Measurements from ENCODE around the gene TAC3.
"Not testable (repeated sequence)": the region's sequence is repeated elsewhere in the genome, so short reads cannot be mapped to it uniquely, and the experiment has no call there.

Gene TAC3
- total RNA-seq, result 0 to 0.15 (median 0.04) reads per million in 4 donors

DNA sequence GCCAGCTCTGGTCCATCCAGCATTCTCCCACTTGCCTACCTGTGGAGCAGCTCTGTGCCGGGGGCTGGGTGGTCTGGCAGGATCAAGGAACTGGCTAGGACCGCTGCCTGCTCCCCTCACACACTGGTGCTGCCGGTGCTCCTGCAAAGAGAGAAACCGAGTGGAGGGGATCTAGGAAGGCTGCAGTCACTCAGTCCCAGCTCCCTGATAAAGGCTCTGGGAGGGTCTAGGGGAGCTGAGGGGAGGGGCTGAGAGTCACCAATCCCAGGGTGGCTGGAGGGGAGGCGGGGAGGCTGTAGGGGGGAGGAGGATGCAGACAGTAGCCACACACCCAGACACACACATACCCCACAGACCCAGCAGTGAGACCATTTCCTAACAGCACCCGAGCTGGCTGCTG lies at the start of gene TAC3:
TAC3 (minus strand) TSS at position 182 of the 400 bp plus-strand sequence. CDS start 732 bp downstream, outside the sequence.
- no peak for DNase-seq

DNA sequence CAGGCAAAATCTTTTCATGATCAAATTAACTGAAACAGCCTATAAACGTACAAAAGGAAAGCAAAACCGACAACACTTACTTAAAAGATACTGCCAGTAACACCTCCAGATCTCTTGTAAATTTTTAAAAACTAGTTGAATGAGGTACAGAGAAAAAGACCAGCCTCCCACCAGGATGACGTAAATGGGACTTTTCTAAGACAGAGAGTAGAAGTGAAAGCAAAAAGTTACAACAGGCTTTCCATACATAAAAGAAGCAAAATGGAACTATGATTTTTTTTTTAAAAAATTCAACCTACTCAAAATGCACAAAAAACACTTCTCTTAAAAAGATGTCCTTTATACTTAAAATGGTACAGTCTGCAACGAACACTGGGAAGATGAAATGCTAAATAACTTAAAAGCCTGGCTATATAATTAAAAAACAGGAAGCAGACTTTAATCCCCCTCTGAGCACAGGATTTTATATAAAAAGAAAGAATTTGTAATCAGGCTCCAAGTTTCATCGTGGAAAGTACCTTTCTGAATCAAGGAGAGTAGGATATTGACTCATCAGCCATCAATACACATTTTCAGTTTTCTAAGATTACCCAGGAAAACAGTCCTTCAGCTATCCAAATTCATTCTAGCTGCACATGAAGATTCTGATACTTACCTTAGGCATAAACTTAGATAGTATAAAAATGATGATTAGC lies 47.8 kb upstream of the TAC3 start:
- peak in 4 of 5 donors; percentile 38 to 84 (median 46) for DNase-seq

DNA sequence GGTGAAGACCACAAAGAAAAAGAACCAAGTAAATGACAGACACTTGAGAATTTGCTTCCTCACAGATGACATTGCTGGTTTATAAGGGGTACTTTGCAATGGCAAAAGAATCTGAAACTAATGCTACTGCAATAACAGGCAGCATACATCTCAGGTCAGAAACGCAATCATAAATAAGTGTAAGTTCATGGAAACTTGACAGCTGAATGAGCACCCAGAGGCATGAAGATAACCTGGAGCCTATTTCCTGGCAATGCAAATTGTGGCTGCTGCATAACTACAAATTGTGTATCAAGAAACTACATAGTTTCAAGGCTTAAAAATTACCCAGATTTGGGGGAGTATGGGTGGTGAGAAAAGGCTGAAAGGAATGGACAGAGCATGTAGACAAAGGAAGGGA lies 42.1 kb upstream of the TAC3 start:
- DNase-seq, result no peak

DNA sequence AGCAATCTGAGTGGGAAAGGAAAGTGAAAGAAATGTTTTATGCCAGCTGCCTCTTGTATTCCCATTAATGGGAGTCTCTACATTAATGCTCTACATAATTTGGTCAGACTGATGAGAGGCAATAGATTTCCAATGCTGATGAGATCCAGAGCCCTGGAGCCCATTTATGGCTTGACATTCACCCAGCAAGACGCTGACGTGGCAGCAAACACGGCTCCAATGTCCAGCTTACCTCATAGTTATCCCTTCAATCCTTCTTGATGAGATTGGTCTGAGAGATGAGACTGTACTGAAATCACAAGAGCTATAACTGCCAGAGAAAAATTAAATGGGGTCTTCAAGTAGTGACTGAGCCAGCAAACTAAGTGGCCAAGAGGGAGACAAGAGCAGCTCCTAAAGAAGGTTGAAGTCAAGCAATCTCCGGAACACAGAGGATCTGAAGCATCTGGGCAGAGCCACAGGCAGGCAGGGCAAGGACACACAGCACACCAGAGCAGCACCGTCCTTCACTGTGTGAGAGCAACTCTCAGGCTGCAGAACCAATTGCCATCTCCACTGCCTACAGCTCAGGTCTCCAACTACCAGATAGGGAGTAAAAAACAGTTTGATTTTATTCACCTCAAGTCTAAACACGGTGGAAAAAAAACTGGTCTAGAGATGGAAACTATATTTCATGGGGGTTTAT lies 40.9 kb upstream of the TAC3 start:
- DNase-seq, result no peak

DNA sequence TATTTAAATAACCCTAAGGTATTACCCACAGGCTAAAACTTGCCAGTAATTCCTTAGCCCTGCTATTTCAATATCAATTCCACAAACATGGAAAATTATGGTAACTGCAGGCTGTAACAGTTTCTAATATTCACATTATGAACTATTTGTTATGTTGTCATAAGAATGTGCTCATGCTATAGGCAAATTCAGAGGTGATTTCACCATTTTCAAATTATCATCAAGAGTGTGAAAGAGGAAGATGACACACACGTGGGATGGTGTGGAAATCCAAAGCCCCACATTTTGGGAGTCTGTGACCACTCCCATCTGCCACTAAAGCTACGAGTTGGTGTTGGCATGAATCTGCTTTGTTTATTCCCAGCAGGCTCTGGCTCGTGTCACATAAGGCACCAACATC lies 39.5 kb upstream of the TAC3 start:
- no peak for DNase-seq

DNA sequence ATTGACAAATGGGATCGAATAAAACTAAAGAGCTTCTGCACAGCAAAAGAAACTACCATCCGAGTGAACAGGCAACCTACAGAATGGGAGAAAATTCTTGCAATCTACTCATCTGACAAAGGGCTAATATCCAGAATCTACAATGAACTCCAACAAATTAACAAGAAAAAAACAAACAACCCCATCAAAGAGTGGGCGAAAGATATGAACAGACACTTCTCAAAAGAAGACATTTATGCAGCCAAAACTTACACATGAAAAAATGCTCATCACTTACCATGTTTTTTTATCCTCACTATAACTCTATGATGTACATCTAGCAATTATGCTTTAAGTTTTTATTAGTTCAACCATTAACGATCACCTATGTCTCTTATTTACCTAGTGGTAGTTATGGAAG lies 37.6 kb upstream of the TAC3 start:
- DNase-seq, result not testable (repeated sequence)

DNA sequence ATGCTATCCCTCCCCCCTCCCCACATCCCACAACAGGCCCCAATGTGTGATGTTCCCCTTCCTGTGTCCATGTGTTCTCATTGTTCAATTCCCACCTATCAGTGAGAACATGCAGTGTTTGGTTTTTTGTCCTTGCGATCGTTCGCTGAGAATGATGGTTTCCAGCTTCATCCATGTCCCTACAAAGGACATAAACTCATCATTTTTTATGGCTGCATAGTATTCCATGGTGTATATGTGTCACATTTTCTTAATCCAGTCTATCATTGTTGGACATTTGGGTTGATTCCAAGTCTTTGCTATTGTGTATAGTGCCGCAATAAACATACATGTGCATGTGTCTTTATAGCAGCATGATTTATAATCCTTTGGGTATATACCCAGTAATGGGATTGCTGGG lies 36.8 kb upstream of the TAC3 start:
- not testable (repeated sequence) for DNase-seq

DNA sequence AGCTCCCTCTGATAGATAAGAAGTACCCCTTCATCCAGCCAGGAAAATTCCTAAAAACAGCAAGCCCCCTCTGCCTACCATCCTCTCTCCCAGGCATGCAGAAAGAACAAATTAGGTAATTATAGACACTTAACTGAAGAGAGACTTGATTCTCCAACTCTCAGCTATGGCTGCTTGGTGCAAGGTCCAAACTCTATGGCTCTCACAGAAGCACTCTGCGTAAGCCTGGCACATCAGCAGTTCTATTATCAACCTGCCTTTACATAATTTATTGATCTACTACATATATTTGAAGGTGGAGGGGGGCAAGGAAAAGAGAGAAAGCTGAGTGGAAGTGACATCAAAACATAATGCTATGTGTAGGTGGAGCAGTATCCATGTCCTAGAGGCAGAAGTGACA lies 34.7 kb upstream of the TAC3 start:
- no peak for DNase-seq

DNA sequence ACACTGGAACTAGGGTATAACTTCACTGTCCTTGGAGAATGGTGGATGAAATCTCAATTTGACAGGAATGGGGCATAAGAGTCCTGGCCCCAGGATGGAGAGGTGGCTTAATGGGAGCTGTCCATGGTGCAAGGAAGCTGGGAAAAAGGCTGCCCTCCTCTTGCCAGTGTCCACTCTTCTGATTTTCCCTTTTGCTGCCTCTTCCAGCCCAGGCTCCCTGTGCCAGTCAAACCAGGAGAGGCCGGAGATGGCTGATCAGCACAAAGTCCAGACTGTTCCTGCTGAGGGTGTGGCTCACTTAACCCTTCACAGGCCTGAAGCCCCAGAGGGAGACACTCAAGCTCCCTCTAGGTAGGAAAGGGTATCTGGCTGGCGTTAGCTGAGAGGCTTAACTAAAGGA lies 33.6 kb upstream of the TAC3 start, which contains the start of gene MYO1A:
MYO1A (minus strand) TSS at position 240 of the 400 bp plus-strand sequence. CDS start 1,806 bp downstream, outside the sequence.
- no peak for DNase-seq

DNA sequence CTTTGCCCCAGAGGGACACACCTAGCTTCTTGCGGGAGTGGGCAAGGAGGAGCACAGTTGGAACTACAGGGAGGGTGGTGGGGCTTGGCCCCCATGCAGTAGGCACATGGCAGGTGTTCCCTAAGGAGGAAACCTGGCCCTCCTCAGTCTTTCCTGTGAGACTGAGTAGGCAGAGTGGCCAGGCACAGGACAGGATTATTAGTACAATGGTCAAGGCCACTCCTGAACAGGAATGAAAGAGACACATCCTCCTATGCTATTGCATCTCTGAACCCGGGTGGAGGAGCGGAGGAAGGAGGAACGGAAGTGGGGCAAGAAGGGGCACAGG lies 32.8 kb upstream of the TAC3 start:
- DNase-seq, result no peak

DNA sequence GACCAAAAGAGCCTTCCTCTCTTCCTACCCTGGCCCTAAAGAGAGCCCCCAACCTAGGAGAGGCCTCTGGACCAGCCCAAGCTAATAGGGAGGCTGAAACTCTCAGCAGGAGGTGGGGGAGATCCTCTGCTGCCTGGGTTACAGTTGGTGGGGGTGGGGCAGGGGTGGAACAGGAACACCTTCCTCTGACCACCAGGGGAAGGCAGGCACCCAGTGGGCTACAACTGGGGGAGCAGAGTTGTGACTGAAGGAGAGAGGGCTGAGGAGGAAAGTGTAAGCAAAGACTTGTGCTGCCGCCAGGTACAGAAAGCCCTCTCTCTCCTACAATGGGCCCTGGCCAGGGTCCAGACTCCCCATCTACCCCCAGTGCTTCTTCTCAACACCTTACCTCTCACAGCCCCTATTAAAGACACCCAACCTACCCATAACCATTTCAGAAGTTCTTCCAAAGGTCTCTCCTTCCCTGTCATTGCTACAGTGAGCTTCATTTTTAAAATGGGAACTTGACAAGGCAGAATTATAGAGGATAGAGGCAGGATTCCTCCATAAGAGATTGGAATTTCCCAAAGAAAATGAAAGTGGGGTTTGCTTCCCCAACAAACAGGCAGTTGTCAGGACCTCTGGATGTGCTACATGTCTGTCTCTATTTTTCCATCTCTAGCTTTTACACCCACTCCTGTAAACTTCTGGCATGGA lies 32.2 kb upstream of the TAC3 start:
- DNase-seq, result no peak

DNA sequence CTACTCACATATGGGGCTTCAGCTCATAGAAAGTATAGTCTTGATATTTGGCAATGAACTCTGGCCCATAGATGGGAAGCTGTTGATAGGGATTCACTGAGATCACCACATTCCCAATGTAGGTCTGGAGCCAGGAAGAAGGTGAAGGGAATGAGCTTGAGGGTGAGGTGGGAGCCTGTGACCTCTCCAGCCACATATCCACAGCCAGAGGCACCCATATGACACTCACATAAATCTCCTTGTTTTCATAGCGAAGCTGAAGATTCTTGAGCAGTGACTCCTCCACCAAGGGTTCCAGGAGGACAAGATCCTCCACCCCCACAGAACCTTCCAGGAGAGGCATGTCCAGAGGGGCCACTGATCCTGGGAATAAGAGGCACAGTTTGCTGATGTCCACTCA lies 31.7 kb upstream of the TAC3 start:
- DNase-seq, result no peak

DNA sequence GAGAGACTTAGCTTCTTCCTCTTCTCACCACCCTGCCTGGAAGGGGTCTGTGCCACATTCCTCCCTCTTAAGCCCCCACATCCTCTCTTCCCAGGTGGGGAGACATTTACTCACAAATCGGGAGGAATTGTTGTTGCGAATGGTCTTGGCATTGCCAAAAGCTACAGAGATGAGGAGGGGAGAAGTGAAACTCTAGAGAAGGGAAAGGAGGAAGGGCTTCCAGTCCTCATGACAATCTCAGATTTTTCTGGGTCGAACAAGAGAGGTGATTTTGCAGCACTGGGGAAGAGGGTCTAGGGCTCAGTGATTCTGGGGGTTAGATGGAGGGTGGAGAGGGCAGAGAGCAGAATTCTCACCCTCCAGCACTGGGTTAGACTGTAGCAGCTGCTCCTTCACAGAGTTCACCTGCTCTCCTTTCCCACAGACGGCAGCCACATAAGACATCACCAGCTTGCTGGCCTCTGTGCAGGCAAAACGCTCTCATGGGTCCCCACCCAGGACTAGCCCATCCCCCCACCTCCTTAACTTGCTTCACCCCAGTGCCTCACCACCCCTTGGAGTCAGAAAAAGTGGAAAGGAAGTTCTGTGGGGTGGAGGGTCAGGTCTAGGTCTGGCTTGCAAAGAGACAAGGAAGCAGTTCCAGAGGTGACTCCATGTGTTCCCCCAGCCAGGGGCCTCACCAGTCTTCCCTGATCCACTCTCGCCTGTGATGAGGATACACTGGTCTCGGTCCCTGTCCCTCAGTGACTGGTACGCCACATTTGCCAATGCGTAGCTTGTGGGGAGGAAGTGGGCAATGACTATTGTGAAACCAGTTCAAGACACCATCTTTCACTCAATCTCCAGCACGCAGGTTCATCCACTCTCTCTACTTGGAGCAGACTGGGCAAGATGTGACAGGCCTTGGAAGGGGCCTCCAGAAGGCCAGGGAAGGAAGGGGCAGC lies 30.9 kb upstream of the TAC3 start:
- DNase-seq, result peak in 1 of 5 donors; percentile 81

DNA sequence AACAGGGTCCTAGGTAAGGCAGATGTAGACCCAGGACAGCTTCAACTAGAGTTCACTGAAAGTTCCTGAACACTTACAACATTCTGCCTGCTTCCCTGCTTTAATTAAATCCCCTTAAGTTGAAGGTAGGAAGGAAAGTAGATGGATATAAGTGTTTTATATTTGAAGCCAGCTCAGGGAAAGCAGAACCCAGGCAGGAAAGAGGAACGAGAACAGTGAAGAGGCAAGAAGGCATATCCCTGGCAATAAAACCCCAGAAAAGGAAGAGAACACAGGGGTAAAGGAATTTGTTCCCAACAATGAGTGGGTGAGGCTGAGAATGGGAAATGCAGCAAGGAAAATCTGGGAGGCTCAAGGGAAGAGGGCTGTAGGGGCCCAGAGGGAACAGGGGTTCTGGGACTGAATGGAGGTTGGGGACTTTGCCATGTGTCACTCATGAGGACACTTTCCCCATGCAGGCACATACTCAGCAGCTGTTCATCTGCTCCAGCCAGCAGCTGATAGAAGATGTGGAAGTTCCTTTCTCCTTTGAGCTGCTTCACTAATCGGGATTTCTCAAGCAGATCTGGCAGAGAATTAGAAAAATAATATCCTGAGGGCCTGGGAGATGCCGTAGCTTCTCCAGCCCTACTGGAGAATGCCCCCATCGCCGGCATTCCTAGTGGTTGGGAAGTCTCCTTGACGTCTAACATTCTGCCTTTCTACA lies 29.9 kb upstream of the TAC3 start:
- DNase-seq, result no peak

DNA sequence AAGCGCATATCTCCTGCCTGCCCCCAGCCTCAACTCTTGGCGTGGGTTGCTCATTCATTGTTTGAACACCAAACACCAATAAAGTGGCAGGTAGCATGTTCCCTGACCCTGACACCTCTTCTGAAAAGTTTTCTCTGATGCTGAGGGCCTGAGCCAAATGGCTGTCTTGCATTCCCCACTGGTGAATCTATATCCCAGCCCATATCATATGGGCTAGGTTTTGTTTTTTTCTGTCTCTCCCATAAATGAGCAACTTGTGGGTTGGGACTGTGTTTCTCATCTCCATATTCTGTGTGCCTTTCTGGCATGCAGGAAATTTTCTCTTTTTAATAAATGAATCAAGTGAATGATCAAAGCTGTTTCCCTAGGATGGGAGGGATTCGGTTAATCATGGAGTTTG lies 28.6 kb upstream of the TAC3 start:
- no peak for DNase-seq

DNA sequence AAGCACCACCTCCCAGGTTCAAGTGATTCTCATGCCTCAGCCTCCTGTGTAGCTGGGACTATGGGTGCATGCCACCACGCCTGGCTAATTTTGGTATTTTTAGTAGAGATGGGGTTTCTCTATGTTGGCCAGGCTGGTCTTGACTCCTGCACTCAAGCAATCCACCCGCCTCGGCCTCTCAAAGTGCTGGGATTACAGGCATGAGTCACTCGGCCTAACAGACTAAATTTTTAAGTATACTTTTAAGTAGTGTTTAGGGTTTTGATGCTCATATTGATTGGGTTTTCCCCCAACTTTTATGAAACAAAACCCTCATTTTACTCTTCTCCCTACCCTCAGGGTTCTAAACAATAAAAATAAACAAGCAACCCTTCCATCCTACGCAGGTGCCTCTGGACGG lies 28.1 kb upstream of the TAC3 start:
- no peak for DNase-seq

DNA sequence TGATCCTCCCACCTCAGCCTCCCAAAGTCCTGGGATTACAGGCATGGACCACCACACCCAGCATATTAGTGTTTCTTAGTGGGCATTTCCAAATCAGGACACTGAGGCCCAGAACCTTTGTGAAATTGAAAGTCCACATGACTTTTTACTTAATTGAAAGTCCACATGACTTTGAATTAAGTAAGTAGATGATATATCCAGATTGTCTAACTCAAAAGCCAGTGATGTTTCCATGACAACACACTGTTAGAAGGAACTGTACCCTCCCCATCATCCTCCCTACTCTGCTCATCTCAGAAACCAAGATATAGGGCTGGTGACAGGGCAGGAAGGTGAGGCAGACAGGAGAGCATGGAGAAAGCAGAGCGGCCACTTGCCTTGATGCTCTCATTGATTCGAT lies 26.4 kb upstream of the TAC3 start:
- no peak for DNase-seq

DNA sequence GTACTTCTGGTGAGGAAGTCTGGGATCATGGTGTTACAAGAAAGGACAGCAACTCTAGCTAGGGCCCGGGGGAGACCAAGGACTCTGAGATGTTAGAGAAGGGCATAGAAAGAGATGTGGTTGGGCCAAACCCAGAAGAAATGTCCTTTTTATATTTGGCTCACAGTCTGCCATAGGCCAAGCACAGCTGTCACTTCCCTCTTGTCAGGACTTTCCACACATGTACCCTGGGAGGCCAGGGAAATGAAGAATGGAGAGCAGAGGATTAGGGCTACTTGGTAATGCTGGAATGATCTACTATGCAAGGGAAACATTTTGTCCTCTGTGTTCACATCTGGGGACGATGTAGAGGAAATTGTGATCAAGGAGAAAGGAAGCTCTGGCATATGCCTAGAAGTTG lies 24.4 kb upstream of the TAC3 start:
- DNase-seq, result no peak

DNA sequence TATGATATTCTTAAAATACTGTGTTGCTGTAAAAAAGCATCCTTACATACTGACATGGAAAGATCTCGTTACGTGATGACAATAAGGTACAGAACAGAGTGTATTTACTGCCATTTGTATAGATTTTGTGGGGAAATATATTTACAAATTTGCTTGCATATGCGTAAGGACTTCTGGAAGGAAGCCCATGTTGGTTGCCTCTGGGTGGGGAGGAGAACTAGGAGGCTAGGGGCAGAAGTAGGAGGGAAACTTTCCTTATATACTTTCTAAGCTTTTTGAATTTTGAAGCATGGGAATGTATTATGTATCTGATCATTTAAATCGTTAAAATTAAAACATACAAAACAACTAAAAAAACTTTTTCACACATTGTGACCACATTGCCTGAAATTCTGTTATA lies 23.9 kb upstream of the TAC3 start:
- DNase-seq, result no peak

DNA sequence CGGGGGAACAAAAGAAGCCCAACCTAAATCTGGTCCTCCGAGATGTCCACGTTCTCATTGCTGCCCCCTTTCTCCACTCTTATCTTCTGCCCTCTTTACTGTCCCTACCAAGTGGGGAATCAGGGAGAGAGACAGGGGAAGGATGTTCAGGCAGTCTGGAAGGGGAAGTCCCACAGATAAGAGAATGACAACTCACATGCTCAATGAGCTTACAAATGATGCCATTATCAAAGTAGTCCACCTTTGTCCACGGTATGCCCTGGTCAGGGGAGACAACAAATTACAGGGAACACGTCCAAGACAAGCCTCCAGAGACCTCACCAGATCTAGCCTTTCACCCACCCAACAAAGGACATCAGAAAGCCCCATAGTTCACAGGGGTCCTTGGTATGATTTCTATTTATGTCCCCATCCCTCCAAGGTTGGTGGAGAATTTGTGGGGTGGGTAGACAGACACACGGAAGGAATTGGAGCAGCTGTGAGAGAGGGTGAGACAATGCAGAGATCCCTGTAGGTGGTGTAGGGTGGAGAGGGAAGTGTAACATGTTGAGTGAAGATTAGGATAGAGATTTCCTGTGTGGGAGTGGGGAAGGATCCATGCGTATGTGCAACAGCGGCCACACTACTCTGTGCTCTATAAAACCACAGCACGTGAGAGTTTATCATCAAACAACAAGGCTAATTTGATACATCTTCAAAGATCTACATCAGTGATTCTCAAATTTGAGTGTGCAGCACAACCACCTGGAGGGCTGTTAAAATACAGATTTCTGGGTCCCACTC lies 22.9 kb upstream of the TAC3 start:
- DNase-seq, result no peak

DNA sequence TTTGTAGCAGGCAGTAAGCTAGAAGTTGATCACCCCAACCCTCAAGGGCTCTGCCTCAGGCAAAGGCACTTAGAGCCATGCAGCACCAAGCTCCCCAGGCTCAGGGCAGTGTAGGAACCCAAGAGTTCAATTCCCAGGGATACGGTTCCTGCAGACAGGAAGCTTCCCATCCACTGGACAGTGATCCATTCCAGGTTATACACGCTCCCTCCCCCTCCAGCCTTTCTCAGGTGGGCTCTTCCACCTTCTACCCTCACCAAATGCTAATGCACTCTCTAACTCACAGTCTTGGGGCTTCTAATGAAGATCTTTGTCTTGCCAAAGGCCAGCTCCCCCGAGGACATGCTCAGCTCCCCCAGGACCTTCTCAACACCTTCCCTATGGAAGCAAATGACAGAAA lies 20.9 kb upstream of the TAC3 start:
- no peak for DNase-seq
